HG02973 (cell line): ENCODE results near the gene CNPY1.
"Not testable (repeated sequence)": the region's sequence is repeated elsewhere in the genome, so short reads cannot be mapped to it uniquely, and the experiment has no call there.

Source experiments
- ATAC-seq: cut with Tn5 transposase; IDR thresholded peaks from one replicate; pipeline ENCODE4 v1.9.1; 2021; ENCODE audit warnings: moderate library complexity; ENCODE audit not compliant: unreplicated experiment

CNPY1 gene

DNA sequence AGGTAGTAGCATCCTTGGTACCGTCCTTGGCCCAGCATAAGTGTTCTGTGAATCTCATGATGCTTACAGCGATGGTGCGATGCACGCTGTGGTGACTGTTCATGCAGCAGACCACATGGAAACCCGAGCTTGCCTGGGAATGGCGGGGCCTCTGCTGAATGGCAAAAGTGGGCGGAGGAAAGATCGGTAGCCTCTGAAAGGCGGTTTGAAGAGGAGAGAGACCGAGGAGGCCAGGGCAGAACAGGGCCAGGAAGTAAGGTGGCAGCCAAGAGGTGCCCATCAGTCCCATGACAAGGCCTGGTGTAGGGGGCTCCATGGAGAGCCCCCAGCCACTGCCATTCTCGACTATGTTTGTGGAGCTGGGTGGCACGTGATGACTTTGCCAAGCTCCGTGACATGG is 33.2 kb upstream of the CNPY1 start:
- ATAC-seq, result no peak

- ATAC-seq, result no peak
These were observed 31.7 kb upstream of the CNPY1 start for GRCh38 chr7:155578016-155578415.

DNA sequence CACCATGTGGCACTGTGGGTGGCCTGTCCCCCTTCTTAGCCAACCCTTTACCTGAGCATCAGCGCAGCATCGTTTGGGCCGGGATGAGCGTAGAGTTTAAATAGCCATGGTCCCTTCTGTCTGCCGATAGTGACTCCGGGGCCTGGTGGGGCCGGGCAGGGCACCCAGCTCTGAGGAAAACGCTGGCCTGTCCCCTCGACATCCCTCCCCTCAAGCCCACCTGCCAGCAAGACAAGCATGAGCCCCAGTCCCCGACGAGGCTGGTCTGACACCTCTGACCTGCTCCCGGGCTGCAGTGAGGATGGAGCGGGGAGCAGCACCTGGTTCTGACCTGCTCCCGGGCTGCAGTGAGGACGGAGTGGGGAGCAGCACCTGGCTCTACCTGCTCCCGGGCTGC is 31.1 kb upstream of the CNPY1 start:
- no peak for ATAC-seq

- ATAC-seq, result no peak
These were observed 30.6 kb upstream of the CNPY1 start for GRCh38 chr7:155576900-155577508.

GRCh38 chr7:155576416-155576815 is 30.1 kb upstream of the CNPY1 start:
- ATAC-seq, result no peak

- no peak for ATAC-seq
These were observed 28.4 kb upstream of the CNPY1 start for GRCh38 chr7:155574556-155575290.

- no peak for ATAC-seq
These were observed 25.4 kb upstream of the CNPY1 start for GRCh38 chr7:155571581-155572345.

DNA sequence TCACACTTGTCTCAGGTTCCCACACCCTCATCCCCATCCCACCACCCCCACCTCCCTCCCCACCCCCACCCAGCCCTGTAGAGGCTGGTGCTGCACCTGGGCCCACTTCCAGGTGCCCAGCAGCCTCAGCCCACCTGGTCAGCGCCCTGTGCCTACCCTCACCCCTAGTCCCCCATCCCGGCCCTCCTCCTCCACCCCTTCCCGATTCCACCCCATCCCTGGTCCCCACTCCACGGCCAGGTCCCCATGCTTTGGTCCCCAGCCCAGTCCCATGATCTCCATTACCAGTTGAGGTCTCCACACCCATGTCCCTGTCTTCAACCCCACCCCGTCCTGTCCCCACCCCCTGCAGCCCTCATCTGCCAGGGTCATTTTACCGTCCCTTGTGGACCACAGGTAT is 24.6 kb upstream of the CNPY1 start:
- no peak for ATAC-seq

DNA sequence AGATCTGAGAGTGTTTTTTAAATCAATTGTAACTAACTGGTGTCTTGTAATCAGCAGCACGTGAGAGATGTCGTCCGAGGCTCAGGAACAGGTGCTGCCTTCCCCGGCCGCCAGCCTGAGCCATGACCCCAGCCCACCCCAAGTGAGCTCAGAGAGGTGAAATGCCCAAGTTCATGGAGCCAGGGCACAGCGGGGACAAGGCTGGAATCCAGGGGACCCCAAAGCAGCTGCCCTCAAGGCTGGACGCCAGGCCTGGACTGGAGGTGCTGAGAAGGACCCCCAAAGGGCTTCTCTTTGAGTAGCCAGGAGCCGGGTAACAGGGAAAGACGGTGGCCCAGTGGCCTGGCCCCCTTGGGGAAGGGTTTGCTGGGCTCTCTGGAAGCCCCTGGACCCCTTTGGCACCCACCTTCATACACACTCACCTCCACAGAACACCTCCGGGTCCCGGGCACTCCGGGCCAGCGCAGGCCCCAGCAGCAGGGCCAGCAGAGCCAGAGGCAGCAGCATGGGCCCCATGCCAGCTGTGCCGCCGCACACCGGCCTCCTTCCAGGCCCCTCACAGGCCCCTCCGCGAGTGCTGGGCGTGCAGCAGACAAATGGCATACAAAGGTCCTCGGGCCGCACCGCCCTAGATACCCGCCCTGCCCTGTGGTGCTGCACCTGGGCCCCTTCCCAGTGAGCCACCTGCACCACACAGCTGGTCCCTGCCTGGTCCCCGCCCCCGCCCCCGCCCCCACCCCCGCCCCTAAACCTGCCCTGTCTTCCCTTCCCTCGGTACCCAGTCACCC is 24.0 kb upstream of the CNPY1 start:
- no peak for ATAC-seq

DNA sequence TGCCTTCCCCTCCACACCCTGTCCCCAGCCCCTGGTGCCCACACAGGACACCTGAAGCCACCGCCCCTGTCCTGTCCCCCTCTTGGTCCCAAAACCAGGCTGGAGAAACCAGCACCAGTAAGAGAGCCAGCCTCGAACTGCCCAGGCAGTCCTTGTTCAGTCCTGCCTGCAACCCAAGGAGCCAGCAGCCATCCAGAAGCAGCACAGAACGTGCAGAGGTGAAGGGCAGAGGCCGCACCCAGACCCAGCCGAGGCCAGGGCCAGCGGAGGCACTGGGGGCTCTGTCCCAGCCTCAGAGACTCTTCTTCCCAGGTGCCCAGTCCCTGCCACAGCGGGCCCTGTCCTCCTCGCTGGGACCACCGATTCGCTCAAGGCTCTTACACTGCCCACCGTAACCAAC is 23.3 kb upstream of the CNPY1 start:
- ATAC-seq, result no peak

DNA sequence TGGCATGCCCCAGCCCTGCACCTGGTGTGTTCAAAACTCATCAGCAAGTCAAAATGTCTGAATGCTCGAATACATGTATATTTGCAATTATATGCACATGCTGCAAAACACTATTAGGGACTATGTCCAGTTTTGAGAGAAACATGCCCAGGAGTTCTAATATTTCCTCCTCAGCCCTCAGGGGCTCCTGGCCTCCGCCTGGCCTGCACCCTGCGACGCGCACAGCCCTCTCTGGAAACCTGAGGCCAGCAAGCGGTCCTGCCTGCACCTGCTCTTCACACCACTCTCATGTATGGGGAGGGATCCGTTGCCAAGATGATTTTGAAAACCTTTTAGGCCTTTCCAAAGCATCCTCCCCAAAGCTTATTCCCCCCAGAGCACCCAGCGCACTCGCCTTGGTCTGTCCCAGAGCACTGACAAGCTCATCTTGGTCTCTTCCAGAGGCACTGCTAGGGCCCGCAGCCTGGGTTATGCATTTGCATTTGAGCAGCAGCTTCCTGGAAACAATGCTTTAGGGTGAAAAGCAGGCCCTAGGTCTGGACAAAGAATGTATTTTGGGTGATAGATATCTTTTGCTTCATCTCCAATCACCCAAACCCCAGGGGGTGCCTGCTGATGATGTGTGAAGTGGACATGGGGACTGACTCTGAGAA is 22.6 kb upstream of the CNPY1 start:
- ATAC-seq, result no peak

DNA sequence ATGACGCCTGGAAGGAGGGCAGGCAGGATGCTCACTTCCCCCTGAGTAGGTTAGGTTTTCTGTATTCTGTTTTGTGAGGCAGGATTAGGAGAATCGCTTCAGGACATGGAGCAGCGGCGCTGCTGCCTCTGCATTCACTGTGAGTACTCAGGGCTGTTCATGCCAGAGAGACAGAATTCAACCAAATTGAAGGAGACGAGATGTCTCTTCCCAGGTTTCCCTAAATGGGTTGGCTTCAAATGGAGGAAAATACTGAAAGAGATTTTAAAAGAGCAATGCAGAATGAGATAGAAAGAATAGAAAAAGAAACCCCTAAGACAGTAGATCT is 21.9 kb upstream of the CNPY1 start:
- ATAC-seq, result no peak

DNA sequence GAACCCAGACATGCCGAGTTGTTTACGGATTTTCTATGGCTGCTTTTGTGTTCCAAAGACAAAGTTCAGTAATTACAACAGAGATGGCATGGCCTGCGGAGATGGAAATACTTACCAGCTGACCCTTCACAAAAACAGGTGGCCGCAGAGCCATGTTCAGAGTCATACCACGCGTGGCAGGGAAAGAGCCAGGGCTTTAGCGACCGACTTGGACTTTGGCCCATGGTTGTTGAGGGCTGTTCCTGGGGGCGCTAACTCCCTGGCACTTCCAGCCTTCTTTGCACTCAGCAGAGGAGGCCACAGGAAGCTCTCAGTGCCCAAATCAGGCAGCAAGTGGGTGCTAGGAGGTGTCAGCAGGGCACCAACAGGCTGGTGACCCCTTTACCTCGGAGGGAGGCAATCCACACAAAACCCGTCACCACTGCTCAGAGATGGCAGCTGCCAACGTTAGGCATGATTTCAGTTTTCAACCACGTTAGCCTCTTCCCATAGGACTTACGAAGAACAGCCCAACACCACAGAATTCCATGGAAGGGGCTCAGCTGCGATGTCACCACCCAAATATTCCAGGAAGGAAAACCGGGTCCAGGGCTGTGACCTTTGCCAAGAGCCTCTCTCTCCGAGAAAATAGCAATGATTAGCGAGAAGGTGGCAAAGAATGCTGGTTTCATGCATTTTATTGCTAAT is 21.4 kb upstream of the CNPY1 start:
- ATAC-seq, result no peak

GRCh38 chr7:155566011-155566836 is 19.9 kb upstream of the CNPY1 start:
- no peak for ATAC-seq

GRCh38 chr7:155565596-155565995 is 19.2 kb upstream of the CNPY1 start:
- ATAC-seq, result no peak

DNA sequence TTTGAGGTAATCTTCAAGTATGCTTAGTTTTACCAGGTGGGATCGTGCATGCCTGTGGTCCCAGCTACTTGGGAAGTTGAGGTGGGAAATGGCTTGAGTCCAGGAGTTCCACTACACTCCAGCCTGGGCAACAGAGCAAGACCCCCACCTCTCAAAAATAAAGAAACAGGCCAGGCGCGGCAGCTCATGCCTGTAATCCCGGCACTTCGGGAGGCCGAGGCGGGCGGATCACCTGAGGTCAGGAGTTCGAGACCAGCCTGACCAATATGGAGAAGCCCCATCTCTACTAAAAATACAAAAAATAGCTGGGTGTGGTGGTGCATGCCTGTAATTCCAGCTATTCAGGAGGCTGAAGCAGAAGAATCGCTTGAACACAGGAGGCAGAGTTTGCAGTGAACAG is 16.6 kb upstream of the CNPY1 start:
- not testable (repeated sequence) for ATAC-seq

- no peak for ATAC-seq
These were observed 15.7 kb upstream of the CNPY1 start for GRCh38 chr7:155562106-155562505.

DNA sequence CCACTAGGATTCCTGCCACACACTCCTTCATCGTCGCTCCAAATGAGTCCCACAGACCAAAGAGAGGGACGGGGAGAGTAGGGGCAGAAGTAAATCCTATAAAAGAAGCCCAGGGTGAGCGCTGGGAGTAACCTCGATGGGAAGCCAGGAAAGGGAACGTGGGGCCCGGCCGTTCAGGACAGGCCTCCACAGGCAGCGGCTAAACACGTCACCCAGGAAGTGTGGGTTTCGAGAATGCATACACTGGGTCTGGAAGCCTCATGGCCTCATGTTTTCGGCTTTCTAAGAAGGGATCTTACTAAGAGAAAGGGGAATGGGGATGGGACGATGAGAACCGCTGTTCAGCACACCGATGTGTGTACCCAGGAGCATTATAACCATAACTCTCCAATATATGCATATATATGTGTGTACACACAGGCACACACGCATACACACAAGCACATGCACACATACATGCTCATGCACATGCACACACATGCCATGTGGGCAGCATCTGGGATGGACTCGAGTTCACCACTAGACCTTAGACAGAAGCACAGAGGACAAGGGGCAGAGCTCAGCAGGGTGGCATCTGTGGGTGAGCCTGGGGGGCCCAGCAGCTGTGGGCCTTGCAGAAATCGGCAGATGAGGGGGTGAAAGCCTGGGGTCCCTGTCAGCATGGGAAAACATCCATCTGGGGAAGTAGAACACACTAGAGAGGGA is 14.8 kb upstream of the CNPY1 start:
- ATAC-seq, result no peak
